Fibroblast of lung (primary cell): ENCODE data around the gene MPZL3. TPM values are rescaled to one million over a fixed set of nuclear protein-coding genes. Genes with fewer than 3 reads are reported as not detected.

Experiments used
- DNase-seq, 2 donors: peaks; one replicate each; pipeline versions ENCODE4 v3.0.0 to v3.0.0-alpha.2; 2010; ENCODE audit warnings: low read depth in 2 of 2
- H2AFZ ChIP-seq: 2 replicates; pipeline ENCODE4 v1.5.1; 2012; ENCODE audit warnings: low read length, control low read depth, inconsistent platforms
- H3K27ac ChIP-seq: 2 replicates; pipeline ENCODE4 v1.5.1; 2011; ENCODE audit warnings: low read length, control low read depth; ENCODE audit not compliant: insufficient read depth
- H3K27me3 ChIP-seq: 2 replicates; pipeline ENCODE4 v1.5.1; 2011; ENCODE audit warnings: mild to moderate bottlenecking, low read length; ENCODE audit not compliant: control insufficient read depth, insufficient read depth
- H3K36me3 ChIP-seq: 2 replicates; pipeline ENCODE4 v1.5.1; 2011; ENCODE audit warnings: low read length; ENCODE audit not compliant: control insufficient read depth, insufficient read depth
- H3K4me1 ChIP-seq: 2 replicates; pipeline ENCODE4 v1.5.1; 2011; ENCODE audit warnings: low read length; ENCODE audit not compliant: control insufficient read depth, insufficient read depth; ENCODE audit errors: extremely low read depth
- H3K4me2 ChIP-seq: 2 replicates; pipeline ENCODE4 v1.5.1; 2011; ENCODE audit warnings: low read length, control low read depth; ENCODE audit not compliant: insufficient read depth; ENCODE audit errors: extremely low read depth
- H3K4me3 ChIP-seq, 4 experiments: fragments of 200-600 bp in 1 of 4; sonication (generic) in 1 of 4; replicated peaks in 1 of 4; 2 replicates each; pipeline ENCODE4 v1.5.1; 2011 to 2016; ENCODE audit warnings: low read length in 4 of 4, low read depth in 3 of 4, mild to moderate bottlenecking in 3 of 4, control low read depth in 2 of 4, inconsistent platforms in 1 of 4, mixed read lengths in 1 of 4; ENCODE audit not compliant: insufficient read depth in 1 of 4; ENCODE audit errors: control extremely low read depth in 1 of 4
- H3K79me2 ChIP-seq: 2 replicates; pipeline ENCODE4 v1.5.1; 2012; ENCODE audit warnings: mild to moderate bottlenecking, low read length, inconsistent platforms; ENCODE audit not compliant: control insufficient read depth, insufficient read depth
- H3K9ac ChIP-seq: 2 replicates; pipeline ENCODE4 v1.5.1; 2011; ENCODE audit warnings: mild to moderate bottlenecking, low read length, control low read depth; ENCODE audit not compliant: insufficient read depth
- H3K9me3 ChIP-seq: 2 replicates; pipeline ENCODE4 v1.5.1; 2012; ENCODE audit warnings: low read depth, low read length; ENCODE audit not compliant: control insufficient read depth, insufficient read depth
- H4K20me1 ChIP-seq: 2 replicates; pipeline ENCODE4 v1.5.1; 2011; ENCODE audit warnings: low read length; ENCODE audit not compliant: control insufficient read depth, insufficient read depth; ENCODE audit errors: extremely low read depth
- EZH2 ChIP-seq: IDR thresholded peaks from 2 replicates; pipeline ENCODE4 v1.5.1; 2012; ENCODE audit warnings: low read length, control low read depth, mild to moderate bottlenecking; ENCODE audit errors: missing control alignments
- polyA plus RNA-seq, 2 donors: library from polyadenylated mRNA; depleted of rRNA in 1 of 2; stranded (reverse) in 1 of 2; unstranded in 1 of 2; fragments of >200 nt; gene quantifications; 2 replicates each; pipeline ENCODE4 v1.2.1, GENCODE V29; 2011 to 2012; ENCODE audit warnings: missing spikeins in 1 of 2
- total RNA-seq: library from RNA; depleted of rRNA; stranded (reverse); fragments of >200 nt; gene quantifications from 2 replicates; pipeline ENCODE4 v1.2.1, GENCODE V29; 2014
- TF ChIP-seq, protein P1 (sequence below), 2 donors: IDR thresholded peaks in 1 of 2; conservative IDR thresholded peaks in 1 of 2; 1 replicate in 1 of 2; 2 replicates in 1 of 2; pipeline ENCODE4 v1.5.1; 2011 to 2012; ENCODE audit warnings: low read length in 2 of 2, control low read depth in 1 of 2, inconsistent platforms in 1 of 2, low read depth in 1 of 2, mild to moderate bottlenecking in 1 of 2

Gene MPZL3
- total and polyA plus RNA-seq, 2 donors (not counting 1 experiment from before 2014, with no cell fraction given): 0.33 to 0.44 TPM

- H3K27ac ChIP-seq: no peak overlapping the region
- no peaks in the 10 kb centered on the region for H3K9me3 ChIP-seq
- H3K4me3 ChIP-seq: no peak overlapping the region
- no peaks in the 10 kb centered on the region for H4K20me1 ChIP-seq
- no peaks in the 10 kb centered on the region for H3K4me1 ChIP-seq
- H3K27me3 ChIP-seq: no peaks in the 10 kb centered on the region
- no peak for DNase-seq
- H3K9ac ChIP-seq: no peak overlapping the region
- no peak overlapping the region for H3K4me2 ChIP-seq
- H3K79me2 ChIP-seq: no peaks in the 10 kb centered on the region
- no peak overlapping the region for H2AFZ ChIP-seq
- no peaks in the 10 kb centered on the region for H3K36me3 ChIP-seq
- TF ChIP-seq, protein P1, sequence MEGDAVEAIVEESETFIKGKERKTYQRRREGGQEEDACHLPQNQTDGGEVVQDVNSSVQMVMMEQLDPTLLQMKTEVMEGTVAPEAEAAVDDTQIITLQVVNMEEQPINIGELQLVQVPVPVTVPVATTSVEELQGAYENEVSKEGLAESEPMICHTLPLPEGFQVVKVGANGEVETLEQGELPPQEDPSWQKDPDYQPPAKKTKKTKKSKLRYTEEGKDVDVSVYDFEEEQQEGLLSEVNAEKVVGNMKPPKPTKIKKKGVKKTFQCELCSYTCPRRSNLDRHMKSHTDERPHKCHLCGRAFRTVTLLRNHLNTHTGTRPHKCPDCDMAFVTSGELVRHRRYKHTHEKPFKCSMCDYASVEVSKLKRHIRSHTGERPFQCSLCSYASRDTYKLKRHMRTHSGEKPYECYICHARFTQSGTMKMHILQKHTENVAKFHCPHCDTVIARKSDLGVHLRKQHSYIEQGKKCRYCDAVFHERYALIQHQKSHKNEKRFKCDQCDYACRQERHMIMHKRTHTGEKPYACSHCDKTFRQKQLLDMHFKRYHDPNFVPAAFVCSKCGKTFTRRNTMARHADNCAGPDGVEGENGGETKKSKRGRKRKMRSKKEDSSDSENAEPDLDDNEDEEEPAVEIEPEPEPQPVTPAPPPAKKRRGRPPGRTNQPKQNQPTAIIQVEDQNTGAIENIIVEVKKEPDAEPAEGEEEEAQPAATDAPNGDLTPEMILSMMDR (conservative IDR thresholded peaks at IDR 0.05 in 1 of 2, IDR thresholded peaks at IDR 0.05 in 1 of 2; ENCODE audit: low read depth in 1 of 2, low read length in 2 of 2): no peak
- TF ChIP-seq EZH2: no peak
Observed at GRCh38 chr11:118283037-118283636, 31.0 kb upstream of the MPZL3 start.

DNA sequence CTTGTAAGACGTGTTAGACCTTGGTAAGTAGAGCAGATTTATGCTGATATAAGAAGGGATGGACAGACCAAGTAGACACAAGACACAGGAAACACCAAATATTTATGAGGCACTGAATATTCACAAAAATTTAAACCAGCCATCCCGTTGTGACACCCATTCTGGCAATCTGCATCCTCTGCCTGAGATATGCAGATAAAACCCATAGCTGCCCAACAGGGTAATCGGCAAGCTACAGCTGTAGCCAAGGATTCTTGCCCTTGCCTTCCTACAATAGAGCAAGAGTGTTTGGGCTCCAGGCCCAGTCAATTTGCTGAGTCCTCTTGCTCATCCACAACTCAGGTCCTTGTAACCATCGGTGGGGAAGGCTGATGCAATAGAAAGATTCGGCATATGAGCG is 30.4 kb upstream of the MPZL3 start:
- Histone ChIP-seq H3K4me1 (no peaks in the 10 kb centered on the region), H3K4me2 (no peak overlapping the region), H3K27me3 (no peaks in the 10 kb centered on the region), H2AFZ (no peak overlapping the region), H3K9ac (no peak overlapping the region), H3K27ac (no peak overlapping the region), H3K79me2 (no peaks in the 10 kb centered on the region), H3K9me3 (no peaks in the 10 kb centered on the region), H3K36me3 (no peaks in the 10 kb centered on the region), H3K4me3 (no peak overlapping the region), H4K20me1 (no peaks in the 10 kb centered on the region)
- no peak for DNase-seq
- TF ChIP-seq, protein P1 (conservative IDR thresholded peaks at IDR 0.05 in 1 of 2, IDR thresholded peaks at IDR 0.05 in 1 of 2; ENCODE audit: low read depth in 1 of 2, low read length in 2 of 2): no peak
- TF ChIP-seq EZH2: no peak

- H3K9ac ChIP-seq: no peak overlapping the region
- no peaks in the 10 kb centered on the region for H3K79me2 ChIP-seq
- H3K27me3 ChIP-seq: no peaks in the 10 kb centered on the region
- H2AFZ ChIP-seq: no peak overlapping the region
- H3K4me3 ChIP-seq: no peak overlapping the region
- no peak overlapping the region for H3K4me2 ChIP-seq
- no peaks in the 10 kb centered on the region for H4K20me1 ChIP-seq
- TF ChIP-seq, protein P1 (conservative IDR thresholded peaks at IDR 0.05 in 1 of 2, IDR thresholded peaks at IDR 0.05 in 1 of 2; ENCODE audit: low read depth in 1 of 2, low read length in 2 of 2): no peak
- no peak for TF ChIP-seq EZH2
- no peak overlapping the region for H3K27ac ChIP-seq
- no peaks in the 10 kb centered on the region for H3K36me3 ChIP-seq
- no peak for DNase-seq
- no peaks in the 10 kb centered on the region for H3K9me3 ChIP-seq
- no peaks in the 10 kb centered on the region for H3K4me1 ChIP-seq
Observed at GRCh38 chr11:118281284-118281683, 29.1 kb upstream of the MPZL3 start.
